ENCODE results near the gene SLC18B1.

DNA sequence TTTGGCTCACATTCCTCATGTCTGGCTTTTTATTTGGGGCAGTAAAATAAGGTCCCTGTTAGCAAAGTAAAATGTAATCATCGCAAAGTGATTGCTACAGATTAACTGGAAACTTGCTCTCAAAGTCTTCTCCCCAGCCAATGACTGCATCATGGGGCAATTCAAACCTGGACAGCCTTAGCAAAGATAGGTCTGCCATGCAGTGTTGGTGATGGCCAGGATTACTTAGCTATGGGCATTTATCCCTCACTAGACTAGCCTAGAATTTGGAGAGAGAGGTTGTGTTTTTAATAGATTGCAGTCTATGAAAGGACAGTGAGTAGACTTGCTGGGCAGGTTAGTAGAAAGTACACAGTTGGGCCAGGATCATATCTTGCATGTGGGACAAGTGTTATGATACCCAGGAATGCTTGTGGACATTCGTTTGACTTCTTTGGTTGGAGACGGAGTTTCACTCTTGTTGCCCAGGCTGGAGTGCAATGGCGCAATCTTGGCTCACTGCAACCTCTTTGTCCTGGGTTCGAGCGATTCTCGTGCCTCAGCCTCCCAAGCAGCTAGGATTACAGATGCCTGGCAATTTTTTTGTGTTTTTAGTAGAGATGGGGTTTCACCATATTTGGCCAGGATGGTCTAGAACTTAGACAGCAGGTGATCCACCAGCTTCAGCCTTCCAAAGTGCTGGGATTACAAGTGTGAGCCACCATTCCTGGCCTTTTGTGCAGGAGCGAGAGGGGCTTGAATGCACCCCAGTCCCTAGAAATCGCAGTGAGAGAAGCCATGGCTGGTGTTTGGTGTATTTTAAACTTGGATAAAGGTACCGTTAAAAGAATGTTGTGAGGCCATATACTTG, 19.3 kb upstream of the SLC18B1 start:
- TF ChIP-seq, protein P1, sequence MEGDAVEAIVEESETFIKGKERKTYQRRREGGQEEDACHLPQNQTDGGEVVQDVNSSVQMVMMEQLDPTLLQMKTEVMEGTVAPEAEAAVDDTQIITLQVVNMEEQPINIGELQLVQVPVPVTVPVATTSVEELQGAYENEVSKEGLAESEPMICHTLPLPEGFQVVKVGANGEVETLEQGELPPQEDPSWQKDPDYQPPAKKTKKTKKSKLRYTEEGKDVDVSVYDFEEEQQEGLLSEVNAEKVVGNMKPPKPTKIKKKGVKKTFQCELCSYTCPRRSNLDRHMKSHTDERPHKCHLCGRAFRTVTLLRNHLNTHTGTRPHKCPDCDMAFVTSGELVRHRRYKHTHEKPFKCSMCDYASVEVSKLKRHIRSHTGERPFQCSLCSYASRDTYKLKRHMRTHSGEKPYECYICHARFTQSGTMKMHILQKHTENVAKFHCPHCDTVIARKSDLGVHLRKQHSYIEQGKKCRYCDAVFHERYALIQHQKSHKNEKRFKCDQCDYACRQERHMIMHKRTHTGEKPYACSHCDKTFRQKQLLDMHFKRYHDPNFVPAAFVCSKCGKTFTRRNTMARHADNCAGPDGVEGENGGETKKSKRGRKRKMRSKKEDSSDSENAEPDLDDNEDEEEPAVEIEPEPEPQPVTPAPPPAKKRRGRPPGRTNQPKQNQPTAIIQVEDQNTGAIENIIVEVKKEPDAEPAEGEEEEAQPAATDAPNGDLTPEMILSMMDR (IDR thresholded peaks at IDR 0.05; ENCODE audit: low read depth, low read length): no peak
- TF ChIP-seq POLR2A (IDR thresholded peaks at IDR 0.05; ENCODE audit: extremely low read depth, insufficient read length) (no peak), MYC (IDR thresholded peaks at IDR 0.05; ENCODE audit: low read depth, low read length) (no peak)
- TF ChIP-seq, protein P2, sequence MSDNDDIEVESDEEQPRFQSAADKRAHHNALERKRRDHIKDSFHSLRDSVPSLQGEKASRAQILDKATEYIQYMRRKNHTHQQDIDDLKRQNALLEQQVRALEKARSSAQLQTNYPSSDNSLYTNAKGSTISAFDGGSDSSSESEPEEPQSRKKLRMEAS (IDR thresholded peaks at IDR 0.05; ENCODE audit: low read depth, low read length): no peak

All from NB4 (cell line).